GM12864 (cell line): Measurements from ENCODE around the gene AK3.

Experiments
- DNase-seq: peaks from one replicate; pipeline ENCODE4 v3.0.0-alpha.2; 2011; ENCODE audit warnings: low read depth
- H3K4me3 ChIP-seq: 2 replicates; pipeline ENCODE4 v1.5.1; 2011; ENCODE audit warnings: mild to moderate bottlenecking, low read depth, low read length, control low read depth
- CTCF ChIP-seq: IDR thresholded peaks from 2 replicates; pipeline ENCODE4 v1.5.1; 2011; ENCODE audit warnings: low read depth, mild to moderate bottlenecking, moderate library complexity, low read length, control low read depth, inconsistent platforms; ENCODE audit errors: missing control alignments

The AK3 gene

GRCh38 chr9:4690144-4690543 lies 50.9 kb downstream of the AK3 start:
- peak overlapping the region; percentile 11; the same call in 1 of the 2 replicates for H3K4me3 ChIP-seq
- no peak for TF ChIP-seq CTCF
- DNase-seq, result no peak

- no peak for TF ChIP-seq CTCF
- peak overlapping the region; percentile 11; the same call in 1 of the 2 replicates for H3K4me3 ChIP-seq
- DNase-seq, result peak; percentile 44
Observed at GRCh38 chr9:4689687-4690104, 51.3 kb downstream of the AK3 start.

- no peak for DNase-seq
- H3K4me3 ChIP-seq, result no peak overlapping the region
- TF ChIP-seq CTCF, result no peak
Observed at GRCh38 chr9:4689021-4689420, 52.0 kb downstream of the AK3 start.

GRCh38 chr9:4686584-4686983 lies 54.4 kb downstream of the AK3 start:
- no peak overlapping the region for H3K4me3 ChIP-seq
- no peak for TF ChIP-seq CTCF
- no peak for DNase-seq

- DNase-seq, result no peak
- no peak for TF ChIP-seq CTCF
- H3K4me3 ChIP-seq, result no peak overlapping the region
Observed at GRCh38 chr9:4686112-4686511, 54.9 kb downstream of the AK3 start.

- DNase-seq, result no peak
- no peak for TF ChIP-seq CTCF
- H3K4me3 ChIP-seq, result no peak overlapping the region
Observed at GRCh38 chr9:4684820-4685219, 56.2 kb downstream of the AK3 start.

GRCh38 chr9:4680750-4681149 lies 60.3 kb downstream of the AK3 start:
- peak overlapping the region; percentile 91; the same call in 1 of the 2 replicates for H3K4me3 ChIP-seq
- DNase-seq, result no peak
- no peak for TF ChIP-seq CTCF
